ENCODE results near the gene AP2A2.

The AP2A2 gene

GRCh38 chr11:995044-995751, 69.5 kb downstream of the AP2A2 start:
- Histone ChIP-seq H3K9me3 (ENCODE audit: low read length) (no peaks in the 10 kb centered on the region), H3K36me3 (ENCODE audit: insufficient read depth, low read length) (peaks cover 40% of the 10 kb centered on the region), H3K27me3 (ENCODE audit: control insufficient read depth in 1 of 2, insufficient read depth in 2 of 2, low read length in 2 of 2) (no peaks in the 10 kb centered on the region), H3K4me3 (ENCODE audit: low read depth in 1 of 2, low read length in 2 of 2) (no peak overlapping the region), H3K27ac (ENCODE audit: low read depth, low read length) (no peak overlapping the region), H3K4me1 (ENCODE audit: insufficient read depth, low read length) (no peaks in the 10 kb centered on the region), H3K9ac (ENCODE audit: low read length) (no peak overlapping the region)

- H3K27me3 ChIP-seq (ENCODE audit: control insufficient read depth in 1 of 2, insufficient read depth in 2 of 2, low read length in 2 of 2): no peaks in the 10 kb centered on the region
- no peak overlapping the region for H3K27ac ChIP-seq (ENCODE audit: low read depth, low read length)
- no peaks in the 10 kb centered on the region for H3K9me3 ChIP-seq (ENCODE audit: low read length)
- no peak overlapping the region for H3K9ac ChIP-seq (ENCODE audit: low read length)
- no peak overlapping the region for H3K4me3 ChIP-seq (ENCODE audit: low read depth in 1 of 2, low read length in 2 of 2)
- no peaks in the 10 kb centered on the region for H3K4me1 ChIP-seq (ENCODE audit: insufficient read depth, low read length)
- H3K36me3 ChIP-seq (ENCODE audit: insufficient read depth, low read length): peaks cover 42% of the 10 kb centered on the region
These were observed 70.2 kb downstream of the AP2A2 start for GRCh38 chr11:995752-996420.

GRCh38 chr11:996681-997080, 71.0 kb downstream of the AP2A2 start:
- Histone ChIP-seq H3K27ac (ENCODE audit: low read depth, low read length) (no peak overlapping the region), H3K27me3 (ENCODE audit: control insufficient read depth in 1 of 2, insufficient read depth in 2 of 2, low read length in 2 of 2) (no peaks in the 10 kb centered on the region), H3K9ac (ENCODE audit: low read length) (no peak overlapping the region), H3K4me1 (ENCODE audit: insufficient read depth, low read length) (no peaks in the 10 kb centered on the region), H3K4me3 (ENCODE audit: low read depth in 1 of 2, low read length in 2 of 2) (no peak overlapping the region), H3K36me3 (ENCODE audit: insufficient read depth, low read length) (peaks cover 43% of the 10 kb centered on the region), H3K9me3 (ENCODE audit: low read length) (no peaks in the 10 kb centered on the region)

- peaks cover 35% of the 10 kb centered on the region for H3K36me3 ChIP-seq (ENCODE audit: insufficient read depth, low read length)
These were observed 72.2 kb downstream of the AP2A2 start for GRCh38 chr11:997907-998306.

GRCh38 chr11:999009-999408, 73.3 kb downstream of the AP2A2 start:
- H3K27me3 ChIP-seq (ENCODE audit: control insufficient read depth in 1 of 2, insufficient read depth in 2 of 2, low read length in 2 of 2): no peaks in the 10 kb centered on the region
- peaks cover 34% of the 10 kb centered on the region for H3K36me3 ChIP-seq (ENCODE audit: insufficient read depth, low read length)
- no peaks in the 10 kb centered on the region for H3K9me3 ChIP-seq (ENCODE audit: low read length)
- no peak overlapping the region for H3K4me3 ChIP-seq (ENCODE audit: low read depth in 1 of 2, low read length in 2 of 2)
- no peak overlapping the region for H3K9ac ChIP-seq (ENCODE audit: low read length)
- no peak overlapping the region for H3K27ac ChIP-seq (ENCODE audit: low read depth, low read length)
- H3K4me1 ChIP-seq (ENCODE audit: insufficient read depth, low read length): no peaks in the 10 kb centered on the region

More at GRCh38 chr11:997907-998306, 72.2 kb downstream of the AP2A2 start:
- Histone ChIP-seq H3K27ac (ENCODE audit: low read depth, low read length) (no peak overlapping the region), H3K9me3 (ENCODE audit: low read length) (no peaks in the 10 kb centered on the region), H3K27me3 (ENCODE audit: control insufficient read depth in 1 of 2, insufficient read depth in 2 of 2, low read length in 2 of 2) (no peaks in the 10 kb centered on the region), H3K9ac (ENCODE audit: low read length) (no peak overlapping the region), H3K4me1 (ENCODE audit: insufficient read depth, low read length) (no peaks in the 10 kb centered on the region), H3K4me3 (ENCODE audit: low read depth in 1 of 2, low read length in 2 of 2) (no peak overlapping the region)

- Histone ChIP-seq H3K9ac (ENCODE audit: low read length) (no peak overlapping the region), H3K36me3 (ENCODE audit: insufficient read depth, low read length) (peaks cover 32% of the 10 kb centered on the region), H3K4me3 (ENCODE audit: low read depth in 1 of 2, low read length in 2 of 2) (no peak overlapping the region), H3K27me3 (ENCODE audit: control insufficient read depth in 1 of 2, insufficient read depth in 2 of 2, low read length in 2 of 2) (no peaks in the 10 kb centered on the region), H3K27ac (ENCODE audit: low read depth, low read length) (no peak overlapping the region), H3K9me3 (ENCODE audit: low read length) (no peaks in the 10 kb centered on the region), H3K4me1 (ENCODE audit: insufficient read depth, low read length) (no peaks in the 10 kb centered on the region)
These were observed 74.9 kb downstream of the AP2A2 start for GRCh38 chr11:1000357-1001278.

GRCh38 chr11:1001617-1002405, 76.1 kb downstream of the AP2A2 start:
- peaks cover 28% of the 10 kb centered on the region for H3K36me3 ChIP-seq (ENCODE audit: insufficient read depth, low read length)
- no peaks in the 10 kb centered on the region for H3K4me1 ChIP-seq (ENCODE audit: insufficient read depth, low read length)
- no peak overlapping the region for H3K4me3 ChIP-seq (ENCODE audit: low read depth in 1 of 2, low read length in 2 of 2)
- H3K9ac ChIP-seq (ENCODE audit: low read length): no peak overlapping the region
- H3K27me3 ChIP-seq (ENCODE audit: control insufficient read depth in 1 of 2, insufficient read depth in 2 of 2, low read length in 2 of 2): no peaks in the 10 kb centered on the region
- no peaks in the 10 kb centered on the region for H3K9me3 ChIP-seq (ENCODE audit: low read length)
- H3K27ac ChIP-seq (ENCODE audit: low read depth, low read length): no peak overlapping the region

GRCh38 chr11:1002406-1002984, 76.8 kb downstream of the AP2A2 start:
- H3K27me3 ChIP-seq (ENCODE audit: control insufficient read depth in 1 of 2, insufficient read depth in 2 of 2, low read length in 2 of 2): no peaks in the 10 kb centered on the region
- no peaks in the 10 kb centered on the region for H3K4me1 ChIP-seq (ENCODE audit: insufficient read depth, low read length)
- H3K9ac ChIP-seq (ENCODE audit: low read length): no peak overlapping the region
- no peaks in the 10 kb centered on the region for H3K9me3 ChIP-seq (ENCODE audit: low read length)
- no peak overlapping the region for H3K4me3 ChIP-seq (ENCODE audit: low read depth in 1 of 2, low read length in 2 of 2)
- no peak overlapping the region for H3K27ac ChIP-seq (ENCODE audit: low read depth, low read length)
- peaks cover 28% of the 10 kb centered on the region for H3K36me3 ChIP-seq (ENCODE audit: insufficient read depth, low read length)

GRCh38 chr11:1003159-1003558, 77.5 kb downstream of the AP2A2 start:
- peaks cover 33% of the 10 kb centered on the region for H3K36me3 ChIP-seq (ENCODE audit: insufficient read depth, low read length)

GRCh38 chr11:1005928-1006327, 80.3 kb downstream of the AP2A2 start:
- Histone ChIP-seq H3K36me3 (ENCODE audit: insufficient read depth, low read length) (peaks cover 50% of the 10 kb centered on the region), H3K9me3 (ENCODE audit: low read length) (no peaks in the 10 kb centered on the region), H3K4me3 (ENCODE audit: low read depth in 1 of 2, low read length in 2 of 2) (no peak overlapping the region), H3K27me3 (ENCODE audit: control insufficient read depth in 1 of 2, insufficient read depth in 2 of 2, low read length in 2 of 2) (no peaks in the 10 kb centered on the region), H3K4me1 (ENCODE audit: insufficient read depth, low read length) (no peaks in the 10 kb centered on the region), H3K9ac (ENCODE audit: low read length) (no peak overlapping the region), H3K27ac (ENCODE audit: low read depth, low read length) (no peak overlapping the region)

More at GRCh38 chr11:1003159-1003558, 77.5 kb downstream of the AP2A2 start:
- Histone ChIP-seq H3K9ac (ENCODE audit: low read length) (no peak overlapping the region), H3K4me1 (ENCODE audit: insufficient read depth, low read length) (no peaks in the 10 kb centered on the region), H3K9me3 (ENCODE audit: low read length) (no peaks in the 10 kb centered on the region), H3K27ac (ENCODE audit: low read depth, low read length) (no peak overlapping the region), H3K4me3 (ENCODE audit: low read depth in 1 of 2, low read length in 2 of 2) (no peak overlapping the region), H3K27me3 (ENCODE audit: control insufficient read depth in 1 of 2, insufficient read depth in 2 of 2, low read length in 2 of 2) (no peaks in the 10 kb centered on the region)

All from muscle layer of colon (tissue), 2 donors.